Activated CD4-positive, alpha-beta T cell treated with anti-CD3 and anti-CD28 coated beads for 36 hours (primary cell): ENCODE measurements around the gene JPT1. TPM values are rescaled to one million over a fixed set of nuclear protein-coding genes. Genes with fewer than 3 reads are reported as not detected.
"Not testable (repeated sequence)": the region's sequence is repeated elsewhere in the genome, so short reads cannot be mapped to it uniquely, and the experiment has no call there.

Experiments used
- ATAC-seq: fragments of 200-7000 bp; cut with Tn5 transposase; one replicate; pipeline ENCODE4 v1.10.0; 2021; ENCODE audit warnings: mild to moderate bottlenecking, moderate library complexity
- CTCF ChIA-PET: fragments of 350-600 bp; sonication (Branson Sonifier 250); formaldehyde crosslinking; loops from one replicate; lab custom pipeline; 2021; ENCODE audit warnings: antibody characterized with exemption; lab: Charles Lee
- POLR2A ChIA-PET: fragments of 350-600 bp; sonication (Branson Sonifier 250); formaldehyde crosslinking; loops from one replicate; lab custom pipeline; 2021; ENCODE audit warnings: antibody characterized with exemption, inconsistent platforms; lab: Charles Lee
- DNase-seq: peaks from one replicate; pipeline ENCODE4 v3.0.0-alpha.2; 2020
- H3K27ac Mint-ChIP-seq: one replicate; pipeline ENCODE4 v1.8.0; 2021; ENCODE audit warnings: mixed read lengths
- H3K27me3 Mint-ChIP-seq: one replicate; pipeline ENCODE4 v1.8.0; 2021; ENCODE audit warnings: mixed read lengths
- H3K36me3 Mint-ChIP-seq: one replicate; pipeline ENCODE4 v1.8.0; 2021; ENCODE audit warnings: low read depth, mixed read lengths
- H3K4me1 Mint-ChIP-seq: one replicate; pipeline ENCODE4 v1.8.0; 2021; ENCODE audit warnings: mixed read lengths
- H3K4me3 Mint-ChIP-seq: one replicate; pipeline ENCODE4 v1.8.0; 2021; ENCODE audit warnings: mild to moderate bottlenecking, moderate library complexity, mixed read lengths
- H3K9me3 Mint-ChIP-seq: one replicate; pipeline ENCODE4 v1.8.0; 2021; ENCODE audit warnings: low read depth, mixed read lengths
- intact Hi-C, 2 experiments: fragments of 100-400 bp; cut with DNase I in 1 of 2; cut with micrococcal nuclease in 1 of 2; formaldehyde crosslinking; loops; one replicate each; pipeline versions ENCODE4 v1.14.2 to v1.15.1; 2022 to 2024; cut with DNase I, micrococcal nuclease
- total RNA-seq, 2 experiments: library from RNA; stranded (reverse); gene quantifications; one replicate each; pipeline ENCODE4 v1.2.3, GENCODE V29; 2021

The JPT1 gene
- total RNA-seq, 2 experiments from 2014 or later = 234 to 238 TPM

- ATAC-seq (peak; percentile 82), DNase-seq (peak; percentile 84)
- CTCF ChIA-PET = interaction anchor here (0.6 to 7.0 kb wide), 22 partner anchors 11 to 281 kb away, joined by 3 to 72 read pairs (median 4); partner anchors contain the start of genes ARMC7, GGA3 and MRPS7
- peak within 1 kb of the TSS; percentile 90 for H3K27ac Mint-ChIP-seq
- H3K27me3 Mint-ChIP-seq = no peaks in the 10 kb centered on the region
- peaks cover 11% of the 10 kb centered on the region for H3K4me1 Mint-ChIP-seq
- intact Hi-C loops = loop anchor here (1.0 to 5.0 kb wide), 8 partner anchors 17 to 169 kb away; partner anchors contain the start of genes ARMC7 (in 1 of the 2), GGA3 (in 1 of the 2), JPT1 (in 1 of the 2) and MRPS7 (in 1 of the 2)
- H3K4me3 Mint-ChIP-seq = peak within 1 kb of the TSS; percentile 83
- POLR2A ChIA-PET = interaction anchor here (0.5 to 1.8 kb wide), 5 partner anchors 13 to 207 kb away, joined by 3 to 9 read pairs (median 4); partner anchors contain the start of gene JPT1
- H3K9me3 Mint-ChIP-seq = no peaks in the 10 kb centered on the region
- peaks cover 23% of the 10 kb centered on the region for H3K36me3 Mint-ChIP-seq
These were observed 22.9 kb downstream of the JPT1 start, which contains the start of gene NT5C for GRCh38 chr17:75131278-75132017. Gene NT5C (minus strand): TSS chr17:75131742. CDS start chr17:75131707, 35 bp downstream.

GRCh38 chr17:75130632-75131277 lies 23.6 kb downstream of the JPT1 start:
- peaks cover 17% of the 10 kb centered on the region for H3K4me1 Mint-ChIP-seq
- CTCF ChIA-PET = interaction anchor here (0.6 to 7.0 kb wide), 18 partner anchors 10 to 282 kb away, joined by 3 to 72 read pairs (median 4); partner anchors contain the start of genes ARMC7, GGA3 and MRPS7
- DNase-seq (peak; percentile 71), ATAC-seq (peak; percentile 54)
- POLR2A ChIA-PET = interaction anchor here (0.5 to 1.8 kb wide), 5 partner anchors 14 to 207 kb away, joined by 3 to 9 read pairs (median 4); partner anchors contain the start of gene JPT1
- intact Hi-C loops = loop anchor here (1.0 to 5.0 kb wide), 8 partner anchors 16 to 168 kb away; partner anchors contain the start of genes ARMC7 (in 1 of the 2), GGA3 (in 1 of the 2), JPT1 (in 1 of the 2) and MRPS7 (in 1 of the 2)
- H3K36me3 Mint-ChIP-seq = peaks cover 19% of the 10 kb centered on the region
- peak overlapping the region; percentile 90 for H3K27ac Mint-ChIP-seq
- H3K9me3 Mint-ChIP-seq = no peaks in the 10 kb centered on the region
- no peaks in the 10 kb centered on the region for H3K27me3 Mint-ChIP-seq
- peak overlapping the region; percentile 83 for H3K4me3 Mint-ChIP-seq

DNA sequence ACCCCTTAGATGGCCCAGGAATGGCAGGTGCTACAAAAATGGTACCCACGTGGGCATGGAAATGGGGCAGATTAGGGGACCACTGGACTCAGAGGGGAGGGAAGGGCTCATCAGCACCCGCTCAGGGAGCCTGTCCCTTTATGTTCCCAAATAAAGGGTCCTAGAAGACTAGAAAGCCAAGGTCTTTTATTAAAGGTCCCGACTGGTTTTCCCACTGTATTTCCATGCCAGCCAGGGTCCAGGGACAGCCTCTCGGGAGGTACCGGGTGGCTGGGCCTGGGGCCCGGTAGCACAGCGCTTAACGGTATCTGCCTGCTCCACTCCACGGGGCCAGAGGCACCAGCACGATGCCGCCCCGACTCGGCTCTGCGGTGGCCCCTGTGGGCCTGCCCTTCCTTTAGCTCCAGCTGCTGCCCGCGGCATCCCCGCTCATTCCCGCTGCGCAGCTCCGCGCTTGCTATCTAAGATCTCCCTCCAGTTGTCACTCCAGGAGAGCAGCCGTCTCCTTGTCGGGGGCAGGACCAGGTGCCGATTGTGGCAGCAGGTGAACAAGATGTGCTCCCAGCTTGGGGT lies 24.2 kb downstream of the JPT1 start:
- ChIA-PET POLR2A (interaction anchor here (1.1 to 1.8 kb wide), 2 partner anchors 16 to 24 kb away, joined by 4 to 8 read pairs; partner anchors contain the start of gene JPT1), CTCF (interaction anchor here (0.7 to 7.0 kb wide), 13 partner anchors 10 to 168 kb away, joined by 3 to 72 read pairs (median 4); partner anchors contain the start of genes ARMC7, GGA3 and MRPS7)
- H3K36me3 Mint-ChIP-seq = peaks cover 19% of the 10 kb centered on the region
- peaks cover 22% of the 10 kb centered on the region for H3K4me1 Mint-ChIP-seq
- H3K4me3 Mint-ChIP-seq = peak overlapping the region; percentile 83
- H3K9me3 Mint-ChIP-seq = no peaks in the 10 kb centered on the region
- intact Hi-C loops = loop anchor here (5.0 kb wide), 2 partner anchors 63 to 168 kb away; no protein-coding TSS in a partner anchor
- DNase-seq = no peak
- no peaks in the 10 kb centered on the region for H3K27me3 Mint-ChIP-seq
- H3K27ac Mint-ChIP-seq = peak overlapping the region; percentile 90
- no peak for ATAC-seq

- Mint-ChIP-seq H3K36me3 (peaks cover 20% of the 10 kb centered on the region), H3K4me1 (peaks cover 27% of the 10 kb centered on the region), H3K9me3 (no peaks in the 10 kb centered on the region), H3K27ac (no peak overlapping the region), H3K27me3 (no peaks in the 10 kb centered on the region), H3K4me3 (peak overlapping the region; percentile 51)
- ChIA-PET CTCF (interaction anchor here (0.7 to 7.0 kb wide), 8 partner anchors 11 to 168 kb away, joined by 3 to 72 read pairs (median 4); partner anchors contain the start of gene ARMC7), POLR2A (no interaction called here)
- DNase-seq (no peak), ATAC-seq (no peak)
- intact Hi-C loops = no loop called here
These were observed 24.7 kb downstream of the JPT1 start for GRCh38 chr17:75129576-75129975.

DNA sequence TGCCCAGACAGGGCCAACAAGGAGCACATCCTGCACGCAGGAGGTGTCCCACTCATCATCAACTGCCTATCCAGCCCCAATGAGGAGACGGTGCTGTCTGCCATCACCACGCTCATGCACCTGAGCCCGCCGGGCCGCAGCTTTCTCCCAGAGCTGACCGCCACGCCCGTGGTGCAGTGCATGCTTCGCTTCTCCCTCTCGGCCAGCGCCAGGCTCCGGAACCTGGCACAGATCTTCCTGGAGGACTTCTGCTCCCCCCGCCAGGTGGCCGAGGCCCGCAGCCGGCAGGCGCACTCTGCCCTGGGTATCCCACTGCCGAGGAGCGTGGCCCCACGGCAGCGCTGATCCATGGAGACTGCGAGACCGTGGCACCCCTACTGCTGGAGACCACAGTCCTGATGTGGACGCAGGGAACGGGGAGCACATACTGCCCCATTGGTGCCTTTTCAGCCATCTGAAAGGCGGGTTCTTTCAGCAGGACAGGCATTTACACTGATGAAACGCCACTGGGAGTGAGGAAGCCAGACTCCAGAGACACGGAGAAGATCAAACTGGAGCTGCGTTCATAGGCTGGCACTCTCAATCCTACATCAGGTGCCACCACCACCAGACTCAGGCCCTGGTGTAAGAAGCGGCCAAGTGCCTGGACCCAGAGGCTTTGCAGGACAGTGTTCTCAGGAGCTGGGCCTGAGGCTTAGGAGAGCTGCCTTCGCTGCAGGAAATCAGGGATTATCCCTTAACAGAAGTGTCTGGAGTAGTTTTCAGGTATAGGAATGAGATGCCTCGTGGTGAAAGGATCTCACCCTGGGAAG lies 25.4 kb downstream of the JPT1 start:
- H3K4me1 Mint-ChIP-seq = peaks cover 34% of the 10 kb centered on the region
- no peak overlapping the region for H3K4me3 Mint-ChIP-seq
- ATAC-seq = no peak
- H3K27ac Mint-ChIP-seq = no peak overlapping the region
- ChIA-PET CTCF (interaction anchor here (1.4 to 7.0 kb wide), 3 partner anchors 13 to 167 kb away, joined by 5 to 72 read pairs (median 6); no protein-coding TSS in a partner anchor), POLR2A (no interaction called here)
- H3K36me3 Mint-ChIP-seq = peaks cover 25% of the 10 kb centered on the region
- H3K27me3 Mint-ChIP-seq = no peaks in the 10 kb centered on the region
- H3K9me3 Mint-ChIP-seq = no peaks in the 10 kb centered on the region
- no peak for DNase-seq
- intact Hi-C loops = no loop called here

GRCh38 chr17:75127936-75128335 lies 26.4 kb downstream of the JPT1 start:
- Mint-ChIP-seq H3K36me3 (peaks cover 26% of the 10 kb centered on the region), H3K4me1 (peaks cover 38% of the 10 kb centered on the region)
- intact Hi-C loops, ATAC-seq, POLR2A ChIA-PET, H3K27me3 Mint-ChIP-seq, H3K27ac Mint-ChIP-seq, H3K4me3 Mint-ChIP-seq, DNase-seq, H3K9me3 Mint-ChIP-seq: not testable (repeated sequence)
- CTCF ChIA-PET = interaction anchor here (0.8 to 7.0 kb wide), 4 partner anchors 12 to 1601 kb away, joined by 3 to 72 read pairs (median 30); no protein-coding TSS in a partner anchor

GRCh38 chr17:75126954-75127353 lies 27.4 kb downstream of the JPT1 start:
- Mint-ChIP-seq H3K9me3 (no peaks in the 10 kb centered on the region), H3K36me3 (peaks cover 23% of the 10 kb centered on the region), H3K4me3 (no peak overlapping the region), H3K27me3 (no peaks in the 10 kb centered on the region), H3K4me1 (peaks cover 32% of the 10 kb centered on the region), H3K27ac (no peak overlapping the region)
- DNase-seq = no peak
- ChIA-PET CTCF (interaction anchor here (0.5 to 4.5 kb wide), 6 partner anchors 13 to 1602 kb away, joined by 3 to 55 read pairs (median 5); no protein-coding TSS in a partner anchor), POLR2A (no interaction called here)
- no peak for ATAC-seq
- intact Hi-C loops = no loop called here

DNA sequence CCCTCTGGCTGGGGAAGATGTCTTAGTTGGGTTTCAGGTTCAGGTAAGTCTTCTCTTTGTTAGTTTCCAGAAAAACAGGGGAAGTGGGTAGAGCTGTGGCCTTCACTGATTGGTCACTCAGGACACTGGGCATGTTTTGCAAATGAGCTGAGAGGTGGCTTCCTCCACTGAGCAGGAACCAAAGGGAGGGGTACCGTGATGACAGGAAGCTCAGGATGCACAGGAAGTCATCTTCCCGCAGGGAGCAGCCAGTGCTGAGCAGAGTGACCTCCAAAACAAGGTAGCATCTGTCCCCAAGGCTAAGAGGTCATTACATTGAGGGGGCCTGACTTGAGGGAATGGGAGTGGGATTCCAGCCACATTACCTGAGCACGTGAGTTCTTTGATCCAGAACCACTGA lies 28.3 kb downstream of the JPT1 start:
- POLR2A ChIA-PET = no interaction called here
- Mint-ChIP-seq H3K36me3 (peaks cover 23% of the 10 kb centered on the region), H3K4me1 (peaks cover 32% of the 10 kb centered on the region), H3K4me3 (no peak overlapping the region), H3K27me3 (no peaks in the 10 kb centered on the region), H3K27ac (peak overlapping the region; percentile 21), H3K9me3 (no peaks in the 10 kb centered on the region)
- DNase-seq (no peak), ATAC-seq (no peak)
- intact Hi-C loops = no loop called here
- CTCF ChIA-PET = interaction anchor here (0.6 to 4.5 kb wide), 5 partner anchors 12 to 54 kb away, joined by 3 to 55 read pairs (median 5); no protein-coding TSS in a partner anchor

GRCh38 chr17:75124819-75125162 lies 29.5 kb downstream of the JPT1 start:
- no peaks in the 10 kb centered on the region for H3K9me3 Mint-ChIP-seq
- ChIA-PET CTCF (interaction anchor here (0.6 to 4.5 kb wide), 7 partner anchors 10 to 63 kb away, joined by 3 to 55 read pairs (median 3); no protein-coding TSS in a partner anchor), POLR2A (interaction anchor here (0.5 to 0.9 kb wide), 3 partner anchors 8 to 155 kb away, joined by 3 to 4 read pairs (median 3); no protein-coding TSS in a partner anchor)
- H3K27ac Mint-ChIP-seq = peak overlapping the region; percentile 94
- peaks cover 28% of the 10 kb centered on the region for H3K4me1 Mint-ChIP-seq
- ATAC-seq (no peak), DNase-seq (no peak)
- peaks cover 21% of the 10 kb centered on the region for H3K36me3 Mint-ChIP-seq
- intact Hi-C loops = no loop called here
- no peak overlapping the region for H3K4me3 Mint-ChIP-seq
- H3K27me3 Mint-ChIP-seq = no peaks in the 10 kb centered on the region
